HEK293 (cell line): ENCODE results near the gene PSMB11.

Source experiments
- CTCF ChIA-PET: fragments of 350-600 bp; formaldehyde crosslinking; extraction: SDS; loops from one replicate; lab custom pipeline; 2021; ENCODE audit warnings: antibody characterized with exemption; lab: Yijun Ruan, JAX
- POLR2A ChIA-PET: fragments of 300-600 bp; formaldehyde crosslinking; extraction: SDS; loops from one replicate; lab custom pipeline; 2020; ENCODE audit warnings: antibody characterized with exemption, inconsistent platforms; lab: Yijun Ruan, JAX
- H3K27ac ChIP-seq: fragments of 200-500 bp; sonication (Bioruptor generic); 2 replicates; pipeline ENCODE4 v1.5.1; 2014; ENCODE audit warnings: low read depth, low read length, control low read depth, inconsistent platforms; ENCODE audit errors: extremely low read depth
- H3K36me3 ChIP-seq, 2 experiments: fragments of 200-500 bp in 1 of 2; sonication (Bioruptor generic) in 1 of 2; 1 replicate in 1 of 2; 2 replicates in 1 of 2; pipeline ENCODE4 v1.5.1; 2014 to 2017; ENCODE audit warnings: inconsistent platforms in 2 of 2, low read length in 2 of 2; ENCODE audit not compliant: control insufficient read depth in 2 of 2, insufficient read depth in 1 of 2
- H3K4me1 ChIP-seq: fragments of 200-500 bp; sonication (Bioruptor generic); 2 replicates; pipeline ENCODE4 v1.5.1; 2014; ENCODE audit warnings: mild to moderate bottlenecking, low read length, inconsistent platforms; ENCODE audit not compliant: control insufficient read depth, insufficient read depth
- H3K4me3 ChIP-seq: 2 replicates; pipeline ENCODE4 v1.5.1; 2011; ENCODE audit warnings: low read depth, mild to moderate bottlenecking, control low read depth, low read length, moderate library complexity
- H3K9me3 ChIP-seq: fragments of 200-500 bp; sonication (Bioruptor generic); 2 replicates; pipeline ENCODE4 v1.5.1; 2014; ENCODE audit warnings: low read depth, low read length, inconsistent platforms; ENCODE audit not compliant: control insufficient read depth, insufficient read depth
- HOXC10 ChIP-seq: sonication (generic); formaldehyde crosslinking; IDR thresholded peaks from 2 replicates; pipeline ENCODE4 v1.8.1; 2023; ENCODE audit warnings: mild to moderate bottlenecking, missing genetic modification reagents
- KLF10 ChIP-seq: fragments of 450-650 bp; IDR thresholded peaks from 2 replicates; pipeline ENCODE4 v1.5.1; 2018; ENCODE audit warnings: missing biosample characterization, mild to moderate bottlenecking, missing genetic modification characterization
- KLF8 ChIP-seq: fragments of 450-650 bp; formaldehyde crosslinking; IDR thresholded peaks from 2 replicates; pipeline ENCODE4 v1.5.1; 2016; ENCODE audit warnings: missing biosample characterization, missing genetic modification characterization
- KLF9 ChIP-seq: fragments of 450-650 bp; formaldehyde crosslinking; IDR thresholded peaks from 2 replicates; pipeline ENCODE4 v1.5.1; 2016; ENCODE audit warnings: missing biosample characterization, missing genetic modification characterization, low read depth
- MEIS1 ChIP-seq: sonication (generic); formaldehyde crosslinking; IDR thresholded peaks from 2 replicates; pipeline ENCODE4 v1.8.1; 2022; ENCODE audit warnings: missing genetic modification reagents, mild to moderate bottlenecking, borderline replicate concordance
- SCRT2 ChIP-seq: fragments of 450-650 bp; formaldehyde crosslinking; IDR thresholded peaks from 2 replicates; pipeline ENCODE4 v1.5.1; 2016; ENCODE audit warnings: missing biosample characterization, missing genetic modification characterization
- SP3 ChIP-seq: fragments of 450-650 bp; formaldehyde crosslinking; IDR thresholded peaks from 2 replicates; pipeline ENCODE4 v1.5.1; 2016; ENCODE audit warnings: missing biosample characterization, missing genetic modification characterization
- ZFHX2 ChIP-seq: fragments of 450-650 bp; formaldehyde crosslinking; conservative IDR thresholded peaks from 2 replicates; pipeline ENCODE4 v1.5.1; 2016; ENCODE audit warnings: missing biosample characterization, missing genetic modification characterization
- ZIC2 ChIP-seq: fragments of 450-650 bp; formaldehyde crosslinking; IDR thresholded peaks from 2 replicates; pipeline ENCODE4 v1.5.1; 2016; ENCODE audit warnings: missing biosample characterization, missing genetic modification characterization
- ZNF121 ChIP-seq: fragments of 450-650 bp; formaldehyde crosslinking; IDR thresholded peaks from 2 replicates; pipeline ENCODE4 v1.5.1; 2016; ENCODE audit warnings: missing biosample characterization, missing genetic modification characterization
- ZNF23 ChIP-seq: fragments of 450-650 bp; formaldehyde crosslinking; IDR thresholded peaks from 2 replicates; pipeline ENCODE4 v1.5.1; 2016; ENCODE audit warnings: missing biosample characterization, missing genetic modification characterization, borderline replicate concordance
- ZNF302 ChIP-seq: fragments of 450-650 bp; formaldehyde crosslinking; IDR thresholded peaks from 2 replicates; pipeline ENCODE4 v1.5.1; 2016; ENCODE audit warnings: missing biosample characterization, missing genetic modification characterization, low read depth
- ZNF354C ChIP-seq: fragments of 450-650 bp; formaldehyde crosslinking; IDR thresholded peaks from 2 replicates; pipeline ENCODE4 v1.5.1; 2016; ENCODE audit warnings: missing biosample characterization, missing genetic modification characterization, low read depth, borderline replicate concordance
- ZNF366 ChIP-seq: fragments of 450-650 bp; formaldehyde crosslinking; conservative IDR thresholded peaks from 2 replicates; pipeline ENCODE4 v1.5.1; 2016; ENCODE audit warnings: missing biosample characterization, missing genetic modification characterization
- ZNF426 ChIP-seq: fragments of 450-650 bp; formaldehyde crosslinking; IDR thresholded peaks from 2 replicates; pipeline ENCODE4 v1.5.1; 2017; ENCODE audit warnings: missing biosample characterization, missing genetic modification characterization, mild to moderate bottlenecking, inconsistent platforms, moderate library complexity
- ZNF433 ChIP-seq: fragments of 450-650 bp; formaldehyde crosslinking; IDR thresholded peaks from 2 replicates; pipeline ENCODE4 v1.5.1; 2016; ENCODE audit warnings: missing biosample characterization, missing genetic modification characterization, low read depth
- ZNF521 ChIP-seq: fragments of 450-650 bp; formaldehyde crosslinking; IDR thresholded peaks from 2 replicates; pipeline ENCODE4 v1.5.1; 2017; ENCODE audit warnings: missing biosample characterization, mild to moderate bottlenecking, missing genetic modification characterization
- ZNF529 ChIP-seq: fragments of 450-650 bp; formaldehyde crosslinking; IDR thresholded peaks from 2 replicates; pipeline ENCODE4 v1.5.1; 2017; ENCODE audit warnings: missing genetic modification characterization, missing biosample characterization; ENCODE audit not compliant: insufficient replicate concordance
- ZNF558 ChIP-seq: fragments of 450-650 bp; formaldehyde crosslinking; IDR thresholded peaks from 2 replicates; pipeline ENCODE4 v1.5.1; 2016; ENCODE audit warnings: missing biosample characterization, missing genetic modification characterization
- ZNF561 ChIP-seq: fragments of 450-650 bp; IDR thresholded peaks from 2 replicates; pipeline ENCODE4 v1.5.1; 2018; ENCODE audit warnings: missing biosample characterization, missing genetic modification characterization, borderline replicate concordance
- ZNF571 ChIP-seq: fragments of 450-650 bp; formaldehyde crosslinking; IDR thresholded peaks from 2 replicates; pipeline ENCODE4 v1.5.0; 2017; ENCODE audit warnings: missing biosample characterization, missing genetic modification characterization
- ZNF626 ChIP-seq: fragments of 450-650 bp; sonication (Bioruptor Pico); formaldehyde crosslinking; IDR thresholded peaks from 2 replicates; pipeline ENCODE4 v1.5.1; 2018; ENCODE audit warnings: missing biosample characterization, missing genetic modification characterization, inconsistent platforms
- ZNF658 ChIP-seq: fragments of 450-650 bp; formaldehyde crosslinking; IDR thresholded peaks from 2 replicates; pipeline ENCODE4; 2016; ENCODE audit warnings: missing biosample characterization, missing genetic modification characterization
- ZNF707 ChIP-seq: fragments of 450-650 bp; formaldehyde crosslinking; IDR thresholded peaks from 2 replicates; pipeline ENCODE4 v1.5.1; 2016; ENCODE audit warnings: missing biosample characterization, missing genetic modification characterization
- ZNF837 ChIP-seq: fragments of 450-650 bp; formaldehyde crosslinking; IDR thresholded peaks from 2 replicates; pipeline ENCODE4 v1.5.1; 2016; ENCODE audit warnings: missing biosample characterization, missing genetic modification characterization
- ZSCAN16 ChIP-seq: fragments of 450-650 bp; formaldehyde crosslinking; IDR thresholded peaks from 2 replicates; pipeline ENCODE4 v1.5.1; 2016; ENCODE audit warnings: missing biosample characterization, missing genetic modification characterization
- TF ChIP-seq, protein P1 (sequence below): fragments of 450-650 bp; formaldehyde crosslinking; IDR thresholded peaks from 2 replicates; pipeline ENCODE4 v1.5.1; 2016; ENCODE audit warnings: missing biosample characterization, missing genetic modification characterization
- TF ChIP-seq, protein P2 (sequence below): fragments of 450-650 bp; formaldehyde crosslinking; IDR thresholded peaks from 2 replicates; pipeline ENCODE4 v1.5.1; 2017; ENCODE audit warnings: missing biosample characterization, missing genetic modification characterization
- TF ChIP-seq, protein P3 (sequence below): fragments of 450-650 bp; formaldehyde crosslinking; IDR thresholded peaks from 2 replicates; pipeline ENCODE4 v1.5.1; 2016; ENCODE audit warnings: missing biosample characterization, missing genetic modification characterization
- TF ChIP-seq, protein P4 (sequence below): fragments of 450-650 bp; formaldehyde crosslinking; IDR thresholded peaks from 2 replicates; pipeline ENCODE4 v1.5.1; 2016; ENCODE audit warnings: missing biosample characterization, missing genetic modification characterization
- TF ChIP-seq, protein P5 (sequence below): fragments of 450-650 bp; formaldehyde crosslinking; IDR thresholded peaks from 2 replicates; pipeline ENCODE4 v1.5.1; 2017; ENCODE audit warnings: missing biosample characterization, missing genetic modification characterization

The PSMB11 gene

DNA sequence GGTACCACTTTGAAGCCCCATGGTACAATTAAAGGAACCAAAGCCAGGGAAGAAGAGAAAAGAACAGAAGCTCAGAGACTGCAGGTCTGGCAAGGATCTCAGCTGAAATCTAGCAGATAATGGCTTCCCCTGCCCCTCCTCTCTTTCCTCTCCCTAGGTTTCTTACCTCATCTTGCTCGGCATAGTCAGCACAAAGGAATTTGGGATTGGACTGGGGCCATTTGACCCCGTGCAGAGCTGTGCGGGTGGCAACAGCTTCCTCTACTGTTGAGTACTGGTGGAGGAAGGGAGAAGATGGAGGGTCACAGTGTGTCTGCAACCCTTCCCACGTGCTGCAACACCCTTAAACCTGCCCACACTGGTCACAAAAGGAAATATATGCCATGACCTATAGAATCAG is 20.0 kb downstream of the PSMB11 start (continued):
- TF ChIP-seq, protein P1, sequence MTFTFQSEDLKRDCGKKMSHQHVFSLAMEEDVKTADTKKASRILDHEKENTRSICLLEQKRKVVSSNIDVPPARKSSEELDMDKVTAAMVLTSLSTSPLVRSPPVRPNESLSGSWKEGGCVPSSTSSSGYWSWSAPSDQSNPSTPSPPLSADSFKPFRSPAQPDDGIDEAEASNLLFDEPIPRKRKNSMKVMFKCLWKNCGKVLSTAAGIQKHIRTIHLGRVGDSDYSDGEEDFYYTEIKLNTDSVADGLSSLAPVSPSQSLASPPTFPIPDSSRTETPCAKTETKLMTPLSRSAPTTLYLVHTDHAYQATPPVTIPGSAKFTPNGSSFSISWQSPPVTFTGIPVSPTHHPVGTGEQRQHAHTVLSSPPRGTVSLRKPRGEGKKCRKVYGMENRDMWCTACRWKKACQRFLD (tag by site-specific recombination): no peak
- TF ChIP-seq ZNF529 (tag by site-specific recombination) (no peak), ZNF658 (no peak), KLF10 (tag by site-specific recombination) (peak; percentile 64), ZNF558 (tag by site-specific recombination) (0 out of 2 replicates have a peak, but pooled peaks have one; percentile 17), ZNF426 (tag by site-specific recombination) (no peak), ZFHX2 (tag by site-specific recombination) (peak; percentile 63), ZNF121 (no peak), ZNF707 (tag by site-specific recombination) (no peak), ZNF571 (no peak), ZNF561 (tag by site-specific recombination) (no peak), ZNF366 (tag by site-specific recombination) (peak; percentile 54), ZNF433 (tag by site-specific recombination) (no peak), ZNF302 (tag by site-specific recombination) (no peak)
- TF ChIP-seq, protein P2, sequence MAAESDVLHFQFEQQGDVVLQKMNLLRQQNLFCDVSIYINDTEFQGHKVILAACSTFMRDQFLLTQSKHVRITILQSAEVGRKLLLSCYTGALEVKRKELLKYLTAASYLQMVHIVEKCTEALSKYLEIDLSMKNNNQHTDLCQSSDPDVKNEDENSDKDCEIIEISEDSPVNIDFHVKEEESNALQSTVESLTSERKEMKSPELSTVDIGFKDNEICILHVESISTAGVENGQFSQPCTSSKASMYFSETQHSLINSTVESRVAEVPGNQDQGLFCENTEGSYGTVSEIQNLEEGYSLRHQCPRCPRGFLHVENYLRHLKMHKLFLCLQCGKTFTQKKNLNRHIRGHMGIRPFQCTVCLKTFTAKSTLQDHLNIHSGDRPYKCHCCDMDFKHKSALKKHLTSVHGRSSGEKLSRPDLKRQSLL (tag by site-specific recombination): no peak
- TF ChIP-seq, protein P3, sequence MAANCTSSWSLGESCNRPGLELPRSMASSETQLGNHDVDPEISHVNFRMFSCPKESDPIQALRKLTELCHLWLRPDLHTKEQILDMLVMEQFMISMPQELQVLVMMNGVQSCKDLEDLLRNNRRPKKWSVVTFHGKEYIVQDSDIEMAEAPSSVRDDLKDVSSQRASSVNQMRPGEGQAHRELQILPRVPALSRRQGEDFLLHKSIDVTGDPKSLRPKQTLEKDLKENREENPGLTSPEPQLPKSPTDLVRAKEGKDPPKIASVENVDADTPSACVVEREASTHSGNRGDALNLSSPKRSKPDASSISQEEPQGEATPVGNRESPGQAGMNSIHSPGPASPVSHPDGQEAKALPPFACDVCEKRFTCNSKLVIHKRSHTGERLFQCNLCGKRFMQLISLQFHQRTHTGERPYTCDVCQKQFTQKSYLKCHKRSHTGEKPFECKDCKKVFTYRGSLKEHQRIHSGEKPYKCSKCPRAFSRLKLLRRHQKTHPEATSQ (tag by site-specific recombination): no peak
- TF ChIP-seq, protein P4, sequence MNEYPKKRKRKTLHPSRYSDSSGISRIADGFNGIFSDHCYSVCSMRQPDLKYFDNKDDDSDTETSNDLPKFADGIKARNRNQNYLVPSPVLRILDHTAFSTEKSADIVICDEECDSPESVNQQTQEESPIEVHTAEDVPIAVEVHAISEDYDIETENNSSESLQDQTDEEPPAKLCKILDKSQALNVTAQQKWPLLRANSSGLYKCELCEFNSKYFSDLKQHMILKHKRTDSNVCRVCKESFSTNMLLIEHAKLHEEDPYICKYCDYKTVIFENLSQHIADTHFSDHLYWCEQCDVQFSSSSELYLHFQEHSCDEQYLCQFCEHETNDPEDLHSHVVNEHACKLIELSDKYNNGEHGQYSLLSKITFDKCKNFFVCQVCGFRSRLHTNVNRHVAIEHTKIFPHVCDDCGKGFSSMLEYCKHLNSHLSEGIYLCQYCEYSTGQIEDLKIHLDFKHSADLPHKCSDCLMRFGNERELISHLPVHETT (tag by site-specific recombination): peak; percentile 66; the same call in 1 of the 2 replicates
- TF ChIP-seq, protein P5, sequence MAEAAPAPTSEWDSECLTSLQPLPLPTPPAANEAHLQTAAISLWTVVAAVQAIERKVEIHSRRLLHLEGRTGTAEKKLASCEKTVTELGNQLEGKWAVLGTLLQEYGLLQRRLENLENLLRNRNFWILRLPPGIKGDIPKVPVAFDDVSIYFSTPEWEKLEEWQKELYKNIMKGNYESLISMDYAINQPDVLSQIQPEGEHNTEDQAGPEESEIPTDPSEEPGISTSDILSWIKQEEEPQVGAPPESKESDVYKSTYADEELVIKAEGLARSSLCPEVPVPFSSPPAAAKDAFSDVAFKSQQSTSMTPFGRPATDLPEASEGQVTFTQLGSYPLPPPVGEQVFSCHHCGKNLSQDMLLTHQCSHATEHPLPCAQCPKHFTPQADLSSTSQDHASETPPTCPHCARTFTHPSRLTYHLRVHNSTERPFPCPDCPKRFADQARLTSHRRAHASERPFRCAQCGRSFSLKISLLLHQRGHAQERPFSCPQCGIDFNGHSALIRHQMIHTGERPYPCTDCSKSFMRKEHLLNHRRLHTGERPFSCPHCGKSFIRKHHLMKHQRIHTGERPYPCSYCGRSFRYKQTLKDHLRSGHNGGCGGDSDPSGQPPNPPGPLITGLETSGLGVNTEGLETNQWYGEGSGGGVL (tag by site-specific recombination): peak; percentile 44; the same call in 1 of the 2 replicates
- TF ChIP-seq, all 188 proteins: peak for 34

DNA sequence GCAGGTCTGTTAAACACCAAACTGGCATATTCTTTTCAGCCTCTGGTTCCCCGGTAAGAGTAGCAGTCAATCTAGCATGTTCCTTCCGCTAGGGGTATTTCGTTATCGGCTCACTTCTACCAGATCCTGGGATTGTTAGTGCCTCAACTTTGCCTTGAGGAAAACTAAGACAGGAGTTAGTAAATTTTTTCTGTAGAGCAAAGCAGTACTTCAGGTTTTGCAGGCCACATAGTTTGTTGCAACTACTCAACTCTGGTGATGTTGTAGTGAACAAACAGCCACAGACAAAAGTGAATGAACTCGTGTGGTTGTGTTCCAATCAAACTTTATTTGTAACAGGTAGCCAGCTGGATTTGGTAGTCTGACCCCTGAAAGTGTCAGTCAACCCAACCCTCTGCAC is 21.6 kb downstream of the PSMB11 start:
- Histone ChIP-seq H3K27ac (no peak overlapping the region), H3K9me3 (no peaks in the 10 kb centered on the region), H3K36me3 (peaks cover 61 to 96% of the 10 kb centered on the region in 2 experiments), H3K4me1 (no peaks in the 10 kb centered on the region), H3K4me3 (no peak overlapping the region)
- ChIA-PET POLR2A (interaction anchor here (0.6 to 3.5 kb wide), 2 partner anchors 31 to 151 kb away, joined by 3 to 20 read pairs; partner anchors contain the start of genes ACIN1 and C14orf119), CTCF (interaction anchor here (0.8 to 16.2 kb wide), 4 partner anchors 8 to 75 kb away, joined by 4 to 469 read pairs (median 12); partner anchors contain the start of gene AJUBA)
- TF ChIP-seq HOXC10 (CRISPR knock-in tag): no peak
- no peak for TF ChIP-seq SP3 (tag by site-specific recombination)
- TF ChIP-seq, protein P1 (tag by site-specific recombination): no peak
- TF ChIP-seq KLF8 (tag by site-specific recombination): no peak
- TF ChIP-seq KLF9 (tag by site-specific recombination): no peak
- no peak for TF ChIP-seq ZNF626 (tag by site-specific recombination)
- TF ChIP-seq ZNF837: no peak
- TF ChIP-seq MEIS1 (CRISPR knock-in tag): no peak
- no peak for TF ChIP-seq ZSCAN16 (tag by site-specific recombination)
- TF ChIP-seq SCRT2 (tag by site-specific recombination): no peak
- TF ChIP-seq ZNF521 (tag by site-specific recombination): no peak
- no peak for TF ChIP-seq ZNF354C (tag by site-specific recombination)
- no peak for TF ChIP-seq ZNF23
- TF ChIP-seq ZNF426 (tag by site-specific recombination): no peak
- no peak for TF ChIP-seq ZIC2 (tag by site-specific recombination)
